Measurements from ENCODE around the gene FAM53A. TPM values are rescaled to one million over a fixed set of nuclear protein-coding genes. Genes with fewer than 3 reads are reported as not detected.

Gene FAM53A
- total and polyA plus RNA-seq, 8 donors, result 0.73 to 2.8 (median 1.8) TPM; not detected in 4

DNA sequence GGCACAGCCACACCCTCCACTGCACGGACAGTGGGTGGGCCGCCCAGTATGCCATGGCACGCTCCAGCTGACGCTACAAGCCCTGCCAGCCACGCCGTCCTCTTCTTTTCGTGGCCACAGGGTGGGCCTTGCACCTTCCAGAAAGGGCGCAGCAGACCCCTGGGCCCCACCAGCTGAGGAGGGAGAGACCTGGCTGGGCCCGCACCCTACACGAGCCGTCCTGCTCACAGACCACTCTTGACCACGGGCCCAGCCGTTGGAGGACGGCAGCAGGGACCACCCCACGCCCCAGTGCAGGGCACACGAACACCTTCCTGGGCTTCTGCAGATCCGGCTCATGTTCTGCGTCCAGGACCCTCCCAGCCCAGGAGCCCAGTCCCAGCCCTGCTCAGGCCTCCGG is 27.1 kb downstream of the FAM53A start:
- intact Hi-C loops (cut with DNase I; ENCODE audit: low total_unique reads), result no loop called here
- WGBS, 5 donors, result 92 to 96% (median 95%) methylated on average over 18 to 19 of the region's 19 CpGs
- no peaks in the 10 kb centered on the region for H3K9me3 ChIP-seq

DNA sequence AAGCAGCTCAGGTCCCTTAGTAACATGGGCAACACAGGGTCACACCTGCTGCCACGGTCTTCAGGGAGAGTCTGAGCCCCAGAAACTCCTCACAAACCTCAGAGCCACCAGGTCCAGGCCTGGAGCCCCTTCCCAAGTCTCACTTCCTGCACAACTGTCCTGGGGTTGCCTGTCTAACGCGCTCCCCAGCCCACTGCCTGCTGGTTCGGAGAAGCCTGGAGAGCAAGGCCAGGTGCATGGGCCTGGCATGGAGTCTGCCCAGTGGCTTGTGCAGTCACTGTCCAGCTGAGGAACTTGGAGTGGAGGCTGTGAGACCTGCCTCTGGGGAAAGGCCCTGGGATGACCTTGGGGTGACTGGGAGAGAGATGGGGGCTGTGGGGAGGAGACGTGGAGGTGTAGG is 28.0 kb downstream of the FAM53A start:
- H3K36me3 ChIP-seq, result peaks cover 0 to 17% (median 10%) of the 10 kb centered on the region in 4 donors
- no peak for DNase-seq
- no peak overlapping the region for H3K27ac ChIP-seq
- no peaks in the 10 kb centered on the region for H3K9me3 ChIP-seq
- 85 to 95% (median 95%) methylated on average over 5 of the region's 5 CpGs for WGBS, 5 donors
- intact Hi-C loops (cut with DNase I; ENCODE audit: low total_unique reads), result no loop called here
- H3K27me3 ChIP-seq, result no peaks in the 10 kb centered on the region
- TF ChIP-seq EP300 (IDR thresholded peaks at IDR 0.05) (no peak), POLR2A (IDR thresholded peaks at IDR 0.05) (no peak), POLR2AphosphoS5 (IDR thresholded peaks at IDR 0.05) (no peak)
- TF ChIP-seq, protein P1, sequence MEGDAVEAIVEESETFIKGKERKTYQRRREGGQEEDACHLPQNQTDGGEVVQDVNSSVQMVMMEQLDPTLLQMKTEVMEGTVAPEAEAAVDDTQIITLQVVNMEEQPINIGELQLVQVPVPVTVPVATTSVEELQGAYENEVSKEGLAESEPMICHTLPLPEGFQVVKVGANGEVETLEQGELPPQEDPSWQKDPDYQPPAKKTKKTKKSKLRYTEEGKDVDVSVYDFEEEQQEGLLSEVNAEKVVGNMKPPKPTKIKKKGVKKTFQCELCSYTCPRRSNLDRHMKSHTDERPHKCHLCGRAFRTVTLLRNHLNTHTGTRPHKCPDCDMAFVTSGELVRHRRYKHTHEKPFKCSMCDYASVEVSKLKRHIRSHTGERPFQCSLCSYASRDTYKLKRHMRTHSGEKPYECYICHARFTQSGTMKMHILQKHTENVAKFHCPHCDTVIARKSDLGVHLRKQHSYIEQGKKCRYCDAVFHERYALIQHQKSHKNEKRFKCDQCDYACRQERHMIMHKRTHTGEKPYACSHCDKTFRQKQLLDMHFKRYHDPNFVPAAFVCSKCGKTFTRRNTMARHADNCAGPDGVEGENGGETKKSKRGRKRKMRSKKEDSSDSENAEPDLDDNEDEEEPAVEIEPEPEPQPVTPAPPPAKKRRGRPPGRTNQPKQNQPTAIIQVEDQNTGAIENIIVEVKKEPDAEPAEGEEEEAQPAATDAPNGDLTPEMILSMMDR (IDR thresholded peaks at IDR 0.05), result no peak
- no peak overlapping the region for H3K4me3 ChIP-seq
- no peaks in the 10 kb centered on the region for H3K4me1 ChIP-seq

More for the DNA sequence above, 27.1 kb downstream of the FAM53A start:
- H3K27ac ChIP-seq, result no peak overlapping the region
- no peak overlapping the region for H3K4me3 ChIP-seq
- TF ChIP-seq POLR2AphosphoS5 (IDR thresholded peaks at IDR 0.05) (no peak), POLR2A (IDR thresholded peaks at IDR 0.05) (no peak), EP300 (IDR thresholded peaks at IDR 0.05) (no peak)
- TF ChIP-seq, protein P1 (IDR thresholded peaks at IDR 0.05), result no peak
- peaks cover 0 to 17% (median 10%) of the 10 kb centered on the region in 4 donors for H3K36me3 ChIP-seq
- H3K4me1 ChIP-seq, result no peaks in the 10 kb centered on the region
- no peaks in the 10 kb centered on the region for H3K27me3 ChIP-seq
- DNase-seq, result no peak

DNA sequence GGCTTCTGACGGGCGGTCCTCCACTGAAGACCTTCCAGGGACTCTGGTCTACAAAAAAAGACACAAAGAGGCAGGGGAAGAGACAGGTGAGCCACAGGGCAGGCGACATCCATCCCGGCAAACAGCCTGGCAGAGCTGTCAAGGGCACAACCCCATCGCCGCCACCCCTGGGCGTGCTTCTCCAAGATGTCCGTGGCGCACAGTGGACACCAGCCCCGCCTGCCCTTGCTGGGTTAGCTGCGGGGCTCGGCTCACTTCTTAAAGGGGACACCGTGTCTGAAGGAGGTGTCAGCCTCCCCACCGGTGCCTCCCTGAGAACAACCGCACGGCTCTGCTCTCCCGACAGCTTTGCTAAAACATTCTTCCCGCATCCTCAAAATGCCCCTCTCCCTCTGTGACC is 28.4 kb downstream of the FAM53A start:
- Histone ChIP-seq H3K27ac (no peak overlapping the region), H3K36me3 (peaks cover 0 to 17% (median 10%) of the 10 kb centered on the region in 4 donors), H3K4me1 (no peaks in the 10 kb centered on the region), H3K9me3 (no peaks in the 10 kb centered on the region), H3K27me3 (no peaks in the 10 kb centered on the region), H3K4me3 (no peak overlapping the region)
- intact Hi-C loops (cut with DNase I; ENCODE audit: low total_unique reads), result no loop called here
- 91 to 94% (median 92%) methylated on average over 16 to 18 of the region's 18 CpGs for WGBS, 5 donors
- TF ChIP-seq POLR2AphosphoS5 (IDR thresholded peaks at IDR 0.05) (no peak), EP300 (IDR thresholded peaks at IDR 0.05) (no peak), POLR2A (IDR thresholded peaks at IDR 0.05) (no peak)
- TF ChIP-seq, protein P1 (IDR thresholded peaks at IDR 0.05), result no peak
- DNase-seq, result no peak

DNA sequence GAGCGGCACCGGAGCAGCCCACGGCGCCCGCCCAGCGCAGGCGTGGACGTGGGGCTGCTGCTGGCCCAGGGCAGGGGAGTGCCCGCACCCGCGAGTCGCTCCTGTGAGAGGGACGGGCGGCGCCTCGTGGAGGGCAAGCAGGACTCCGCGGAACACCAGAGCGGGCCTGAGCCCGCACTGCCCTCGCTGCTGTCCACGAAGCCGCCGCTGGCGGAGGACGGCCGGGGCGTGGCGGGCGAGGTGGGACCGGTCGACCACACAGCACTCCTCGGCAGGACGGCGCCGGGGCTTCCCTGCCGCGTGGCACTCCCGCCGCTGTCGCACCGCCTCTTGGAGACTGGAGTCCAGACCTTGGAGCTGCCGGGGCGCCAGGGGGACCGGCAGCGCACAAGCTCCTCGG is 29.0 kb downstream of the FAM53A start:
- Histone ChIP-seq H3K36me3 (peaks cover 0 to 17% (median 10%) of the 10 kb centered on the region in 4 donors), H3K4me3 (no peak overlapping the region), H3K9me3 (no peaks in the 10 kb centered on the region), H3K27ac (no peak overlapping the region), H3K4me1 (no peaks in the 10 kb centered on the region), H3K27me3 (no peaks in the 10 kb centered on the region)
- TF ChIP-seq POLR2AphosphoS5 (IDR thresholded peaks at IDR 0.05) (no peak), POLR2A (IDR thresholded peaks at IDR 0.05) (no peak), EP300 (IDR thresholded peaks at IDR 0.05) (no peak)
- TF ChIP-seq, protein P1 (IDR thresholded peaks at IDR 0.05), result no peak
- DNase-seq, result no peak
- WGBS, 5 donors, result 93 to 96% (median 93%) methylated on average over 21 to 47 of the region's 47 CpGs
- intact Hi-C loops (cut with DNase I; ENCODE audit: low total_unique reads), result no loop called here
